GM23338 (cell line): ENCODE measurements around the gene LRRC8E. TPM values are rescaled to one million over a fixed set of nuclear protein-coding genes. Genes with fewer than 3 reads are reported as not detected.

ENCODE experiments used
- ATAC-seq: fragments of 200-7000 bp; cut with Tn5 transposase; 3 replicates; pipeline ENCODE4 v1.9.1; 2020
- DNase-seq: peaks from one replicate; pipeline ENCODE4 v3.0.0-alpha.2; 2015; ENCODE audit warnings: low spot score
- H2AFZ ChIP-seq: fragments of 200-600 bp; sonication (generic); 2 replicates; pipeline ENCODE4 v1.8.0; 2016; ENCODE audit warnings: antibody characterized with exemption, mild to moderate bottlenecking, moderate library complexity
- H3F3A ChIP-seq: fragments of 200-600 bp; sonication (generic); replicated peaks from 2 replicates; pipeline ENCODE4 v1.8.0; 2017; ENCODE audit warnings: antibody characterized with exemption, mixed run types, low read depth
- H3K27ac ChIP-seq: fragments of 200-600 bp; sonication (generic); 2 replicates; pipeline ENCODE4 v1.6.1; 2016; ENCODE audit warnings: low read depth
- H3K27me3 ChIP-seq: fragments of 200-600 bp; sonication (generic); 2 replicates; pipeline ENCODE4 v1.8.0; 2016; ENCODE audit warnings: mild to moderate bottlenecking, mixed run types, moderate library complexity; ENCODE audit not compliant: insufficient read depth
- H3K36me3 ChIP-seq: fragments of 200-600 bp; sonication (generic); 2 replicates; pipeline ENCODE4 v1.8.0; 2016; ENCODE audit warnings: mild to moderate bottlenecking; ENCODE audit not compliant: insufficient read depth
- H3K4me1 ChIP-seq: fragments of 200-600 bp; sonication (generic); 2 replicates; pipeline ENCODE4 v1.8.0; 2016; ENCODE audit warnings: mild to moderate bottlenecking, moderate library complexity; ENCODE audit not compliant: insufficient read depth
- H3K4me2 ChIP-seq: fragments of 200-600 bp; sonication (generic); 2 replicates; pipeline ENCODE4 v1.7.1; 2017; ENCODE audit warnings: mixed run types
- H3K4me3 ChIP-seq: fragments of 200-600 bp; sonication (generic); 2 replicates; pipeline ENCODE4 v1.6.1; 2016; ENCODE audit warnings: mixed run types
- H3K79me2 ChIP-seq: fragments of 200-600 bp; sonication (generic); replicated peaks from 2 replicates; pipeline ENCODE4 v1.8.0; 2017; ENCODE audit warnings: mild to moderate bottlenecking; ENCODE audit not compliant: insufficient read depth
- H3K9me2 ChIP-seq: fragments of 200-600 bp; sonication (generic); 2 replicates; pipeline ENCODE4 v1.8.0; 2017; ENCODE audit not compliant: insufficient read depth
- H4K20me1 ChIP-seq: fragments of 200-600 bp; sonication (generic); replicated peaks from 2 replicates; pipeline ENCODE4 v1.8.0; 2017; ENCODE audit warnings: mild to moderate bottlenecking; ENCODE audit not compliant: insufficient read depth
- H3K27ac Mint-ChIP-seq: 2 replicates; pipeline ENCODE4 v1.8.0; 2020; ENCODE audit warnings: inconsistent platforms, mild to moderate bottlenecking, moderate library complexity, mixed read lengths
- H3K27me3 Mint-ChIP-seq: 3 replicates; pipeline ENCODE4 v1.8.0; 2022; ENCODE audit warnings: low read depth, mild to moderate bottlenecking, moderate library complexity, mixed read lengths, inconsistent platforms; ENCODE audit not compliant: insufficient read depth, poor library complexity
- H3K36me3 Mint-ChIP-seq: 3 replicates; pipeline ENCODE4 v1.8.0; 2021; ENCODE audit warnings: low read depth, mild to moderate bottlenecking, inconsistent platforms, moderate library complexity, mixed read lengths
- H3K4me1 Mint-ChIP-seq: 3 replicates; pipeline ENCODE4 v1.8.0; 2020; ENCODE audit warnings: mild to moderate bottlenecking, inconsistent platforms, mixed read lengths
- H3K4me3 Mint-ChIP-seq: 3 replicates; pipeline ENCODE4 v1.8.0; 2021; ENCODE audit warnings: moderate library complexity, mild to moderate bottlenecking, inconsistent platforms, mixed read lengths
- H3K9me3 Mint-ChIP-seq: 3 replicates; pipeline ENCODE4 v1.8.0; 2020; ENCODE audit warnings: moderate library complexity, mild to moderate bottlenecking, inconsistent platforms, mixed read lengths
- CREB1 ChIP-seq: fragments of 250-450 bp; sonication (Bioruptor Pico); IDR thresholded peaks from 2 replicates; pipeline ENCODE4 v1.5.0; 2020; ENCODE audit warnings: low read depth, mild to moderate bottlenecking, moderate library complexity
- EZH2 ChIP-seq: fragments of 200-600 bp; sonication (generic); IDR thresholded peaks from one replicate; pipeline ENCODE4 v1.8.0; 2017; ENCODE audit warnings: antibody characterized with exemption, mild to moderate bottlenecking, low read depth; ENCODE audit not compliant: unreplicated experiment
- NANOG ChIP-seq: IDR thresholded peaks from 2 replicates; pipeline ENCODE4 v1.6.1; 2016; ENCODE audit warnings: antibody characterized with exemption, borderline replicate concordance
- POLR2AphosphoS5 ChIP-seq: IDR thresholded peaks from 2 replicates; pipeline ENCODE4 v1.6.1; 2016; ENCODE audit warnings: antibody characterized with exemption, low read depth
- ZNF114 ChIP-seq: fragments of 250-450 bp; sonication (Bioruptor Pico); IDR thresholded peaks from 2 replicates; pipeline ENCODE4 v1.5.0; 2020; ENCODE audit warnings: mild to moderate bottlenecking, moderate library complexity
- ZNF331 ChIP-seq: fragments of 250-450 bp; sonication (Bioruptor Pico); IDR thresholded peaks from 2 replicates; pipeline ENCODE4 v1.5.0; 2020; ENCODE audit warnings: low read depth, mild to moderate bottlenecking, moderate library complexity
- polyA plus RNA-seq: library from polyadenylated mRNA; unstranded; fragments of >200 nt; fragmentation: Nextera tagmentation; extraction: Ambion mirVana; gene quantifications from 2 replicates; pipeline ENCODE4 v1.2.1, GENCODE V29; 2016
- total RNA-seq: library from RNA; depleted of rRNA; stranded (reverse); fragments of >200 nt; shearing (Covaris generic); gene quantifications from 2 replicates; pipeline ENCODE4 v1.2.3, GENCODE V29; 2014
- TF ChIP-seq, protein P1 (sequence below), 2 experiments: fragments of 200-600 bp in 1 of 2; sonication (generic) in 1 of 2; conservative IDR thresholded peaks; 2 replicates each; pipeline versions ENCODE4 v1.5.1 to v1.6.1; 2016 to 2017; ENCODE audit warnings: antibody characterized with exemption in 2 of 2, low read depth in 2 of 2, mild to moderate bottlenecking in 2 of 2, moderate library complexity in 1 of 2
- TF ChIP-seq, protein P2 (sequence below): IDR thresholded peaks from one replicate; pipeline ENCODE4 v1.6.1; 2018; ENCODE audit warnings: antibody characterized with exemption; ENCODE audit not compliant: unreplicated experiment

The LRRC8E gene
- total and polyA plus RNA-seq, 2 experiments from 2014 or later, result 0.29 to 4.8 TPM

DNA sequence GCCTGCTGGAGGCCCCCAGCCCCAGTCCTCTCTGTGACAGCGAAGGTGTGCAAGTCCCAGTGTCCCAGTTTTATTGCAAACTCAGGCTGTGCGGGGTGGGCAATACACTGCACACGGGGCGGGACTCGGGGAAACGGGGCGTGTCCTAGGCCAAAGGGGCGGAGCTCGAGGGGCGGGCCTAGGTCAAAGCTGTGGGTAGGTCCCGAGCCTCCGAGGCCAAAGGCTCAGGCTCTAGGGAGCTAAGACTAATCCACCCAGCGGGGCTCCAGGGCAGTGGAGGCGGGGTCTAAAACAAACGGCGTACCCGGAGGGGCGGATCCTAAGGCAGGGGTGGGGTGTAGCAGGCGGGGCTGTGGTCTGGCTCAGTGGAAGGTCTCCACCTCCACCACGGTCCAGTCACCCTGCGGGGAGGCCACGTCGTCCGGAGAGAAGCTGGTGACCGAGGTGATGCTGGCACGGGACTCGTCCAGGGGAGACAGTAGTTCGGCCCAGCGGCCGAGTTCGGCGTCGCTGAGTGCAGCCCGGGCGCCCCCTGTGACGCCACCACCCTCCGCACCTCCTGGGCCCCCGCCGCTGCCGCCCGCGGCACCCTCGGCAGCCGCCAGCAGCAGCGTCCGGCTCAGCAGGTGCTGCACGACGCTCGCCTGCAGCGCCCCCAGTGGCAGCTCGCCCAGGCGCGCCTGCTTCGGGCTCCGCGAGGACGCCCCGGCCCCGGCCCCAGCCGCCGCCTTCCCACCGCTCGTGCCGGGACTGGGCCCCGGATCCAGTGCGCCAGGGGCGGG lies 19.4 kb upstream of the LRRC8E start:
- Histone ChIP-seq H3K36me3 (no peaks in the 10 kb centered on the region), H3K27me3 (peaks cover 58% of the 10 kb centered on the region), H3K4me1 (peaks cover 23% of the 10 kb centered on the region; the same call in 1 of the 2 replicates), H3K4me3 (peak overlapping the region; percentile 66), H3K79me2 (no peaks in the 10 kb centered on the region), H3F3A (peaks cover 13% of the 10 kb centered on the region; the same call in 1 of the 2 replicates), H3K4me2 (peak overlapping the region; percentile 91), H2AFZ (0 out of 2 replicates have a peak overlapping the region, but pooled peaks have one; percentile 43), H3K27ac (no peak overlapping the region), H4K20me1 (no peaks in the 10 kb centered on the region), H3K9me2 (no peaks in the 10 kb centered on the region)
- ATAC-seq, result peak; percentile 29
- H3K36me3 Mint-ChIP-seq, result peaks cover 5% of the 10 kb centered on the region; the same call in 2 of the 3 replicates
- H3K4me1 Mint-ChIP-seq, result peaks cover 28% of the 10 kb centered on the region
- TF ChIP-seq NANOG (no peak), CREB1 (no peak; the same call in 1 of the 2 replicates)
- TF ChIP-seq, protein P1, sequence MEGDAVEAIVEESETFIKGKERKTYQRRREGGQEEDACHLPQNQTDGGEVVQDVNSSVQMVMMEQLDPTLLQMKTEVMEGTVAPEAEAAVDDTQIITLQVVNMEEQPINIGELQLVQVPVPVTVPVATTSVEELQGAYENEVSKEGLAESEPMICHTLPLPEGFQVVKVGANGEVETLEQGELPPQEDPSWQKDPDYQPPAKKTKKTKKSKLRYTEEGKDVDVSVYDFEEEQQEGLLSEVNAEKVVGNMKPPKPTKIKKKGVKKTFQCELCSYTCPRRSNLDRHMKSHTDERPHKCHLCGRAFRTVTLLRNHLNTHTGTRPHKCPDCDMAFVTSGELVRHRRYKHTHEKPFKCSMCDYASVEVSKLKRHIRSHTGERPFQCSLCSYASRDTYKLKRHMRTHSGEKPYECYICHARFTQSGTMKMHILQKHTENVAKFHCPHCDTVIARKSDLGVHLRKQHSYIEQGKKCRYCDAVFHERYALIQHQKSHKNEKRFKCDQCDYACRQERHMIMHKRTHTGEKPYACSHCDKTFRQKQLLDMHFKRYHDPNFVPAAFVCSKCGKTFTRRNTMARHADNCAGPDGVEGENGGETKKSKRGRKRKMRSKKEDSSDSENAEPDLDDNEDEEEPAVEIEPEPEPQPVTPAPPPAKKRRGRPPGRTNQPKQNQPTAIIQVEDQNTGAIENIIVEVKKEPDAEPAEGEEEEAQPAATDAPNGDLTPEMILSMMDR (conservative IDR thresholded peaks at IDR 0.05; ENCODE audit: low read depth in 2 of 2), result peak; percentile 50 to 76
- peak; percentile 97 for DNase-seq
- H3K27ac Mint-ChIP-seq, result no peak overlapping the region; the same call in 1 of the 2 replicates
- H3K4me3 Mint-ChIP-seq, result peak overlapping the region; percentile 67
- no peaks in the 10 kb centered on the region for H3K9me3 Mint-ChIP-seq
- peaks cover 70% of the 10 kb centered on the region for H3K27me3 Mint-ChIP-seq

DNA sequence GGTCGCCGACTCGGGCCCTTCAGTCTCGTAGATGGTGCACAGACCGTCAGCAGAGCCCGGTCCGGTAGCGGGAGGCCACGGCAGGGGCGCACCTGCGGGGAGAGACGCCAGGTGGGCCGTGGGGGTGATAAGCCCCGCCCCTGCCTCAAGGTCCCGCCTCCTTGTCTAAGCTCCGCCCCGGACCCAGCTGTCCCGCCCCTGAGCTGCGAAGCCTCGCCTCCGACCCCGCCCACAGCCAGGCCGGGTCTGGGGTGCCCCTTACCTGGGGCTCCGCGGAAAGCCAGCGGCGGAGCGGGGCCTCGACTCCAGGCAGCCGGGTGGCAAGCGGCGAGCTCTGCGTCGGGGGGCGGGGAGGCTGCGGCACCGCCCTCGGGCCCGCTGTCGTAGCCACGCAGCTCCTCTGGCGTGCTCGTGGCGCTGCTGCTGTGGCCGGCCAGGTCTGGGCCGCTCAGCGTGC lies 18.8 kb upstream of the LRRC8E start:
- no peak overlapping the region for H2AFZ ChIP-seq
- H3K4me1 ChIP-seq, result peaks cover 23% of the 10 kb centered on the region; the same call in 1 of the 2 replicates
- H3K36me3 Mint-ChIP-seq, result peaks cover 5% of the 10 kb centered on the region; the same call in 2 of the 3 replicates
- H3K27ac Mint-ChIP-seq, result no peak overlapping the region
- no peaks in the 10 kb centered on the region for H4K20me1 ChIP-seq
- ATAC-seq (peak; percentile 15), DNase-seq (peak; percentile 80)
- H3K4me3 Mint-ChIP-seq, result peak overlapping the region; percentile 54; the same call in 2 of the 3 replicates
- H3K27me3 Mint-ChIP-seq, result peaks cover 64% of the 10 kb centered on the region
- no peaks in the 10 kb centered on the region for H3K9me2 ChIP-seq
- no peak overlapping the region for H3K27ac ChIP-seq
- H3K4me1 Mint-ChIP-seq, result peaks cover 28% of the 10 kb centered on the region
- H3K9me3 Mint-ChIP-seq, result no peaks in the 10 kb centered on the region
- H3F3A ChIP-seq, result peaks cover 13% of the 10 kb centered on the region; the same call in 1 of the 2 replicates
- no peak for TF ChIP-seq ZNF331 (CRISPR knock-in tag)
- peak; percentile 20; the same call in 1 of the 2 replicates for TF ChIP-seq POLR2AphosphoS5
- TF ChIP-seq, protein P2, sequence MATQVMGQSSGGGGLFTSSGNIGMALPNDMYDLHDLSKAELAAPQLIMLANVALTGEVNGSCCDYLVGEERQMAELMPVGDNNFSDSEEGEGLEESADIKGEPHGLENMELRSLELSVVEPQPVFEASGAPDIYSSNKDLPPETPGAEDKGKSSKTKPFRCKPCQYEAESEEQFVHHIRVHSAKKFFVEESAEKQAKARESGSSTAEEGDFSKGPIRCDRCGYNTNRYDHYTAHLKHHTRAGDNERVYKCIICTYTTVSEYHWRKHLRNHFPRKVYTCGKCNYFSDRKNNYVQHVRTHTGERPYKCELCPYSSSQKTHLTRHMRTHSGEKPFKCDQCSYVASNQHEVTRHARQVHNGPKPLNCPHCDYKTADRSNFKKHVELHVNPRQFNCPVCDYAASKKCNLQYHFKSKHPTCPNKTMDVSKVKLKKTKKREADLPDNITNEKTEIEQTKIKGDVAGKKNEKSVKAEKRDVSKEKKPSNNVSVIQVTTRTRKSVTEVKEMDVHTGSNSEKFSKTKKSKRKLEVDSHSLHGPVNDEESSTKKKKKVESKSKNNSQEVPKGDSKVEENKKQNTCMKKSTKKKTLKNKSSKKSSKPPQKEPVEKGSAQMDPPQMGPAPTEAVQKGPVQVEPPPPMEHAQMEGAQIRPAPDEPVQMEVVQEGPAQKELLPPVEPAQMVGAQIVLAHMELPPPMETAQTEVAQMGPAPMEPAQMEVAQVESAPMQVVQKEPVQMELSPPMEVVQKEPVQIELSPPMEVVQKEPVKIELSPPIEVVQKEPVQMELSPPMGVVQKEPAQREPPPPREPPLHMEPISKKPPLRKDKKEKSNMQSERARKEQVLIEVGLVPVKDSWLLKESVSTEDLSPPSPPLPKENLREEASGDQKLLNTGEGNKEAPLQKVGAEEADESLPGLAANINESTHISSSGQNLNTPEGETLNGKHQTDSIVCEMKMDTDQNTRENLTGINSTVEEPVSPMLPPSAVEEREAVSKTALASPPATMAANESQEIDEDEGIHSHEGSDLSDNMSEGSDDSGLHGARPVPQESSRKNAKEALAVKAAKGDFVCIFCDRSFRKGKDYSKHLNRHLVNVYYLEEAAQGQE, result no peak
- no peak for TF ChIP-seq ZNF114 (CRISPR knock-in tag)
- no peak for TF ChIP-seq EZH2
- H3K4me3 ChIP-seq, result peak overlapping the region; percentile 66
- peak overlapping the region; percentile 91 for H3K4me2 ChIP-seq
- H3K79me2 ChIP-seq, result no peaks in the 10 kb centered on the region
- peaks cover 53% of the 10 kb centered on the region for H3K27me3 ChIP-seq
- no peaks in the 10 kb centered on the region for H3K36me3 ChIP-seq
